ENCODE measurements around the gene SMO. TPM values are rescaled to one million over a fixed set of nuclear protein-coding genes. Genes with fewer than 3 reads are reported as not detected.
"Not testable (repeated sequence)": the region's sequence is repeated elsewhere in the genome, so short reads cannot be mapped to it uniquely, and the experiment has no call there.

The SMO gene
- total and polyA plus RNA-seq, 4 donors, result 0.87 to 19.3 (median 3.6) TPM

DNA sequence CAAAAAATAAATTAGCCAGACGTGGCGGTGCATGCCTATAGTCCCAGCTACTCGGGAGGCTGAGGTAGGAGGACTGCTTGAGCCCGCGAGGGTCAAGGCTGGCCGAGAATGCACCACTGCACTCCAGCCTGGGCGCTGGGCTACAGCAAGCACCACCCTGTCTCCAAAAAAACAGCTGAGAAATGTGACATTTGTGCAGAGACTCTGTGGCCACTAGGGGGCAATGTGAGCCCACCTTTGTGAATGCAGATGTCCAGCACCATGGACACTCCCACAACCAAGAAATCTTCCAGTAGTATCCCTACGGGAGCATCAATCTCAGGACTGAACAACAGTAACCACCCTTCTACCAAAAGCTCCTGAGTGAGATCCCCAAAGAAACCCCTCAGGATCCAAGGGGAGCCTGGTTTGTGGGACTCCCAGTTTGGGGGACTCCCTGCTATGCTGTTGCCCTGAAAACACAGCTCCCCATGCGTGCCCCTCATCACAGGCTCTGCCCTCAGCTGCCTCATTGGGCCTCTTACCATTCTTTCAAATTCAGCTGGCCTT is 30.2 kb downstream of the SMO start:
- no peak overlapping the region for H3K27ac ChIP-seq (ENCODE audit: low read depth in 1 of 2, low read length in 1 of 2)
- TF ChIP-seq, protein P1, sequence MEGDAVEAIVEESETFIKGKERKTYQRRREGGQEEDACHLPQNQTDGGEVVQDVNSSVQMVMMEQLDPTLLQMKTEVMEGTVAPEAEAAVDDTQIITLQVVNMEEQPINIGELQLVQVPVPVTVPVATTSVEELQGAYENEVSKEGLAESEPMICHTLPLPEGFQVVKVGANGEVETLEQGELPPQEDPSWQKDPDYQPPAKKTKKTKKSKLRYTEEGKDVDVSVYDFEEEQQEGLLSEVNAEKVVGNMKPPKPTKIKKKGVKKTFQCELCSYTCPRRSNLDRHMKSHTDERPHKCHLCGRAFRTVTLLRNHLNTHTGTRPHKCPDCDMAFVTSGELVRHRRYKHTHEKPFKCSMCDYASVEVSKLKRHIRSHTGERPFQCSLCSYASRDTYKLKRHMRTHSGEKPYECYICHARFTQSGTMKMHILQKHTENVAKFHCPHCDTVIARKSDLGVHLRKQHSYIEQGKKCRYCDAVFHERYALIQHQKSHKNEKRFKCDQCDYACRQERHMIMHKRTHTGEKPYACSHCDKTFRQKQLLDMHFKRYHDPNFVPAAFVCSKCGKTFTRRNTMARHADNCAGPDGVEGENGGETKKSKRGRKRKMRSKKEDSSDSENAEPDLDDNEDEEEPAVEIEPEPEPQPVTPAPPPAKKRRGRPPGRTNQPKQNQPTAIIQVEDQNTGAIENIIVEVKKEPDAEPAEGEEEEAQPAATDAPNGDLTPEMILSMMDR (IDR thresholded peaks at IDR 0.05; ENCODE audit: control extremely low read depth, extremely low read depth), result peak; percentile 95
- peaks cover 0 to 3% (median 0%) of the 10 kb centered on the region in 4 donors for H3K9me3 ChIP-seq (ENCODE audit: control insufficient read depth in 4 of 4, insufficient read depth in 3 of 4, low read length in 3 of 4)
- no peaks in the 10 kb centered on the region for H3K36me3 ChIP-seq (ENCODE audit: control insufficient read depth in 4 of 4, insufficient read depth in 4 of 4, low read length in 4 of 4)
- H3K4me3 ChIP-seq, result no peak overlapping the region
- peaks cover 0 to 4% (median 0%) of the 10 kb centered on the region in 5 donors for H3K4me1 ChIP-seq (ENCODE audit: control insufficient read depth in 5 of 5, insufficient read depth in 5 of 5, low read length in 5 of 5)
- ATAC-seq (ENCODE audit: insufficient read depth, low FRiP score) (peak; percentile 94), DNase-seq (peak; percentile 82 to 87 (median 86))
- 14 to 17% methylated on average over 9 of the region's 9 CpGs for WGBS, 2 donors
- no peaks in the 10 kb centered on the region for H3K27me3 ChIP-seq (ENCODE audit: control insufficient read depth in 3 of 3, insufficient read depth in 3 of 3, low read length in 2 of 3)
- H3K9ac ChIP-seq (ENCODE audit: insufficient read depth in 1 of 2, low read length in 2 of 2), result no peak overlapping the region

DNA sequence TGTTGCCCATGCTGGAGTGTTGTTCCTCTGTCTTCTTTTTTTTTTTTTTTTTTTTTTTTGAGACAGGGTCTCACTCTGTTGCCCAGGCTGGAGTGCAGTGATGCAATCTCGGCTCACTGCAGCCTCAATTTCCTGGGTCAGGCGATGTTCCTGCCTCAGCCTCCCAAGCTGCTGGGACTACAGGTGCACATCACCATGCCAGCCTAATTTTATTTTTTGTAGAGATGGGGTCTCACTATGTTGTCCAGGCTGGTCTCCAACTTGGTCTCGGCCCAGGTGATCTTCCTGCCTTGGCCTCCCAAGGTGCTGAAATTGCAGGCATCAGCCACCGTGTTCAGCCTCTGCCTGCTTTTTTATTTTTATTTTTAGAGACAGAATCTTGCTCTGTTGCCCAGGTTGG is 30.7 kb downstream of the SMO start:
- not testable (repeated sequence) for H3K4me1 ChIP-seq (ENCODE audit: control insufficient read depth in 5 of 5, insufficient read depth in 5 of 5, low read length in 5 of 5); H3K27me3 ChIP-seq (ENCODE audit: control insufficient read depth in 3 of 3, insufficient read depth in 3 of 3, low read length in 2 of 3); H3K36me3 ChIP-seq (ENCODE audit: control insufficient read depth in 4 of 4, insufficient read depth in 4 of 4, low read length in 4 of 4); ATAC-seq (ENCODE audit: insufficient read depth, low FRiP score); H3K9me3 ChIP-seq (ENCODE audit: control insufficient read depth in 4 of 4, insufficient read depth in 3 of 4, low read length in 3 of 4); H3K9ac ChIP-seq (ENCODE audit: insufficient read depth in 1 of 2, low read length in 2 of 2); DNase-seq; H3K4me3 ChIP-seq; H3K27ac ChIP-seq (ENCODE audit: low read depth in 1 of 2, low read length in 1 of 2)
- WGBS, 2 donors, result 90 to 92% methylated on average over 4 of the region's 4 CpGs

DNA sequence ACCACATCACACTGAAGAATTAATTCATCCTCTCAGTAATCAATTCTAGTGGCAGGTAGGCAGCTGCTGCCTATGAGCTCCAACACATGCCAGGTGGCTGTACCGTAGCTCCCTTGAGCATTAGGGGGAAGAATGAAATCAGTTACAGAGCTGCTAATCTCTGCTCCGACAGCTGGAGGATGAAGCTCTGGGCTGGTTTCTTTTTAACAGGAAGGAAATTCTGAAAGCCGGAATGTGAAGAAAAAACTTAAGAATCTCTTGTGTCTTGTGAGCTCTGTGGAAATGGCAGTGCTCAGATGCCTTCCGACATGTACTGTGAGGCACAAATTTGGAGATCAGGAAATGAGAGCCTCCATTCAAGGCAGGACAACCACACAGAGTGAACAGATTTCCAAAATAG is 33.6 kb downstream of the SMO start:
- 12 to 22% methylated on average over 4 of the region's 4 CpGs for WGBS, 2 donors
- TF ChIP-seq, protein P1 (IDR thresholded peaks at IDR 0.05; ENCODE audit: control extremely low read depth, extremely low read depth), result no peak
- peaks cover 0 to 6% (median 0%) of the 10 kb centered on the region in 3 donors for H3K27me3 ChIP-seq (ENCODE audit: control insufficient read depth in 3 of 3, insufficient read depth in 3 of 3, low read length in 2 of 3)
- no peak overlapping the region for H3K27ac ChIP-seq (ENCODE audit: low read depth in 1 of 2, low read length in 1 of 2)
- no peak overlapping the region for H3K4me3 ChIP-seq
- H3K9me3 ChIP-seq (ENCODE audit: control insufficient read depth in 4 of 4, insufficient read depth in 3 of 4, low read length in 3 of 4), result no peaks in the 10 kb centered on the region
- ATAC-seq (ENCODE audit: insufficient read depth, low FRiP score) (no peak), DNase-seq (no peak)
- no peaks in the 10 kb centered on the region for H3K36me3 ChIP-seq (ENCODE audit: control insufficient read depth in 4 of 4, insufficient read depth in 4 of 4, low read length in 4 of 4)
- H3K4me1 ChIP-seq (ENCODE audit: control insufficient read depth in 5 of 5, insufficient read depth in 5 of 5, low read length in 5 of 5), result peaks cover 0 to 14% (median 3%) of the 10 kb centered on the region in 5 donors
- H3K9ac ChIP-seq (ENCODE audit: insufficient read depth in 1 of 2, low read length in 2 of 2), result no peak overlapping the region

DNA sequence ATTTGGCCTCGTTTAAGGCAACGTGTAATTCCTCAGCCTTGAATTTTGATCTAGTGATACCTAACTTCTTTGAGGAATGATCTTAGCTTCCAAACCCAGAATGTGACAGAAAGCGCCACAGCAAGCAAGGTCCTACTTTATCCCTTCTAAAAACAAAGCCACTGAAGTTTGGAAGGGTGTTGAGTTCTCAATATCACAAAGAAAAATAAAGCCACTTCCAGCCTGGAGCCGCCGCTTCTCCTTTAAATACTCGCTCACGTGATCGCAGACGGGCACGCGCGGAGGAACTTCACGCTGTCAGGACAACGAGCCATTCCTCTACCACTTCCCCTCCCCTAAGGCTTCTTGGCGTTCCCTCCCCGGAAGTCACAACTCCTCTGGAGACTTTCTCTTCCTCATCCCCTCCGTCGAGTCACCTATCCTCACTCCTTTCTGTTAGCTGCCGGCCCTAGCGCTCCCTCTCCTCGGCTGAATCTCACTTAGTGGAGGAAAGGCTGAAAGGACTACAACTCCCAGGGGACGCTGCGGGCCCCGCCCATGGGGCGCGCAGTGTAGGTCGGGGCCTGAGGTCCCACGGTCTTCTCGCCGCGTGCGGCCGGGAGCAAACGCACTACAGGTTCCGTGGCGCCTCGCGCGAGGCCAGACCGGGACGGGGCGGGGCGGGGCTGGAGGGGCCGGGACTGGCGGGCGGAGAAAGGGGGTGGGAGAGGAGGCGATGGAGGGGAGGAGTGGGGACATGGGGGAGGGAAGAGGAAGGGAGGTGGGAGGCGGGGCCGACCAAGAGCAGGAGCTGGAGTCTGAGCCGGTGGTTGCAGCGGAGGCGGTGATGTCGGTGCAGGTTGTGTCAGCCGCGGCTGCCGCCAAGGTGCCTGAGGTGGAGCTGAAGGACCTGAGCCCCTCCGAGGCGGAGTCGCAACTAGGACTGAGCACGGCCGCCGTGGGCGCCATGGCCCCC is 36.1 kb downstream of the SMO start, which contains the start of gene AHCYL2:
TSS of gene AHCYL2 (plus strand) at position 780 of the 955 bp plus-strand sequence.
- H3K27me3 ChIP-seq (ENCODE audit: control insufficient read depth in 3 of 3, insufficient read depth in 3 of 3, low read length in 2 of 3), result peaks cover 0 to 7% (median 0%) of the 10 kb centered on the region in 3 donors
- H3K4me3 ChIP-seq, result peak within 1 kb of the TSS; percentile 69
- DNase-seq (peak; percentile 98 to 99 (median 99)), ATAC-seq (ENCODE audit: insufficient read depth, low FRiP score) (peak; percentile 99)
- TF ChIP-seq, protein P1 (IDR thresholded peaks at IDR 0.05; ENCODE audit: control extremely low read depth, extremely low read depth), result no peak
- H3K4me1 ChIP-seq (ENCODE audit: control insufficient read depth in 5 of 5, insufficient read depth in 5 of 5, low read length in 5 of 5), result peaks cover 0 to 10% (median 3%) of the 10 kb centered on the region in 5 donors
- no peaks in the 10 kb centered on the region for H3K9me3 ChIP-seq (ENCODE audit: control insufficient read depth in 4 of 4, insufficient read depth in 3 of 4, low read length in 3 of 4)
- peak within 1 kb of the TSS; percentile 20 to 80 for H3K9ac ChIP-seq (ENCODE audit: insufficient read depth in 1 of 2, low read length in 2 of 2)
- H3K27ac ChIP-seq (ENCODE audit: low read depth in 1 of 2, low read length in 1 of 2), result peak within 1 kb of the TSS; percentile 78 to 98
- 1% methylated on average over 59 to 63 of the region's 63 CpGs for WGBS, 2 donors
- no peaks in the 10 kb centered on the region for H3K36me3 ChIP-seq (ENCODE audit: control insufficient read depth in 4 of 4, insufficient read depth in 4 of 4, low read length in 4 of 4)
